H9 (cell line): ENCODE measurements around the gene PEMT. TPM values are rescaled to one million over a fixed set of nuclear protein-coding genes. Genes with fewer than 3 reads are reported as not detected.
A peak's percentile ranks its signal among the peaks of the same experiment; 100 is the strongest.

Experiments
- DNase-seq: peaks from one replicate; pipeline ENCODE4 v3.0.0-alpha.2; 2017
- H2AFZ ChIP-seq: one replicate; pipeline ENCODE4 v1.6.1; 2013; ENCODE audit warnings: mild to moderate bottlenecking, low read length, control low read depth, moderate library complexity
- H2AK5ac ChIP-seq: 2 replicates; pipeline ENCODE4 v1.6.1; 2013; ENCODE audit warnings: low read length, control low read depth, mixed read lengths; ENCODE audit not compliant: insufficient read length
- H2BK120ac ChIP-seq: one replicate; pipeline ENCODE4 v1.6.1; 2013; ENCODE audit warnings: low read depth, mild to moderate bottlenecking, low read length, control low read depth, inconsistent platforms; ENCODE audit not compliant: poor library complexity, severe bottlenecking
- H2BK12ac ChIP-seq: 2 replicates; pipeline ENCODE4 v1.6.1; 2013; ENCODE audit warnings: low read length, control low read depth, mixed read lengths, low read depth; ENCODE audit not compliant: insufficient read length
- H2BK15ac ChIP-seq: 2 replicates; pipeline ENCODE4 v1.6.1; 2013; ENCODE audit warnings: low read depth, low read length, control low read depth
- H2BK20ac ChIP-seq: one replicate; pipeline ENCODE4 v1.6.1; 2013; ENCODE audit warnings: low read depth, mild to moderate bottlenecking, low read length, control low read depth, inconsistent platforms; ENCODE audit not compliant: poor library complexity, severe bottlenecking
- H2BK5ac ChIP-seq: 2 replicates; pipeline ENCODE4 v1.6.1; 2013; ENCODE audit warnings: low read length, control low read depth, mixed read lengths; ENCODE audit not compliant: insufficient read length
- H3K14ac ChIP-seq: 2 replicates; pipeline ENCODE4 v1.6.1; 2013; ENCODE audit warnings: low read length, control low read depth; ENCODE audit not compliant: insufficient read depth
- H3K18ac ChIP-seq: 2 replicates; pipeline ENCODE4 v1.6.1; 2013; ENCODE audit warnings: low read depth, mild to moderate bottlenecking, mixed read lengths, low read length, control low read depth; ENCODE audit not compliant: insufficient read length
- H3K23ac ChIP-seq: 2 replicates; pipeline ENCODE4 v1.6.1; 2013; ENCODE audit warnings: low read length, control low read depth, mixed read lengths, low read depth; ENCODE audit not compliant: insufficient read length
- H3K23me2 ChIP-seq: 2 replicates; pipeline ENCODE4 v1.6.1; 2013; ENCODE audit warnings: low read depth, mild to moderate bottlenecking, mixed read lengths, low read length, control low read depth; ENCODE audit not compliant: insufficient read length, poor library complexity, severe bottlenecking
- H3K27ac ChIP-seq: 2 replicates; pipeline ENCODE4 v1.5.1; 2013; ENCODE audit warnings: low read length, control low read depth, mixed read lengths, low read depth; ENCODE audit not compliant: insufficient read length
- H3K27me3 ChIP-seq: 2 replicates; pipeline ENCODE4 v1.6.1; 2013; ENCODE audit warnings: low read length, control low read depth, inconsistent platforms; ENCODE audit not compliant: insufficient read depth
- H3K4ac ChIP-seq: 2 replicates; pipeline ENCODE4 v1.6.1; 2013; ENCODE audit warnings: low read depth, mild to moderate bottlenecking, control low read depth, inconsistent platforms, low read length, moderate library complexity
- H3K4me1 ChIP-seq: 2 replicates; pipeline ENCODE4 v1.6.1; 2013; ENCODE audit warnings: low read length, control low read depth, inconsistent platforms; ENCODE audit not compliant: insufficient read depth
- H3K4me2 ChIP-seq: 2 replicates; pipeline ENCODE4 v1.6.1; 2013; ENCODE audit warnings: low read length, control low read depth, mixed read lengths; ENCODE audit not compliant: insufficient read length, insufficient read depth
- H3K56ac ChIP-seq: 2 replicates; pipeline ENCODE4 v1.6.1; 2013; ENCODE audit warnings: low read depth, mild to moderate bottlenecking, mixed read lengths, low read length, control low read depth; ENCODE audit not compliant: insufficient read length
- H3K79me1 ChIP-seq: 2 replicates; pipeline ENCODE4 v1.6.1; 2013; ENCODE audit warnings: low read depth, mild to moderate bottlenecking, moderate library complexity, low read length, control low read depth, inconsistent platforms; ENCODE audit not compliant: insufficient read depth, poor library complexity, severe bottlenecking
- H3K79me2 ChIP-seq: 2 replicates; pipeline ENCODE4 v1.6.1; 2013; ENCODE audit warnings: low read length, control low read depth, inconsistent platforms; ENCODE audit not compliant: insufficient read depth
- H3K9ac ChIP-seq: 2 replicates; pipeline ENCODE4 v1.6.1; 2013; ENCODE audit warnings: low read length, control low read depth, mixed read lengths; ENCODE audit not compliant: insufficient read length; ENCODE audit errors: extremely low read depth
- H3K9me3 ChIP-seq: one replicate; pipeline ENCODE4 v1.6.1; 2013; ENCODE audit warnings: low read depth, low read length, inconsistent platforms; ENCODE audit not compliant: control insufficient read depth
- H3T11ph ChIP-seq: one replicate; pipeline ENCODE4 v1.6.1; 2013; ENCODE audit warnings: mild to moderate bottlenecking, low read length, control low read depth, inconsistent platforms
- H4K20me1 ChIP-seq: one replicate; pipeline ENCODE4 v1.6.1; 2013; ENCODE audit not compliant: control insufficient read depth, insufficient read length, insufficient read depth
- H4K5ac ChIP-seq: 2 replicates; pipeline ENCODE4 v1.6.1; 2013; ENCODE audit warnings: low read depth, mild to moderate bottlenecking, mixed read lengths, low read length, control low read depth; ENCODE audit not compliant: insufficient read length
- H4K8ac ChIP-seq: replicated peaks from 2 replicates; pipeline ENCODE4 v1.6.1; 2013; ENCODE audit warnings: low read length, control low read depth, mixed read lengths, low read depth; ENCODE audit not compliant: insufficient read length
- H4K91ac ChIP-seq: 2 replicates; pipeline ENCODE4 v1.6.1; 2013; ENCODE audit warnings: low read depth, mild to moderate bottlenecking, moderate library complexity, mixed read lengths, low read length, control low read depth; ENCODE audit not compliant: insufficient read length
- H3K27ac Mint-ChIP-seq, 3 experiments: 2 replicates in 2 of 3; 3 replicates in 1 of 3; pipeline ENCODE4 v1.8.0; 2020 to 2021; ENCODE audit warnings: mixed read lengths in 3 of 3, mild to moderate bottlenecking in 1 of 3, moderate library complexity in 1 of 3
- H3K27me3 Mint-ChIP-seq: 2 replicates; pipeline ENCODE4 v1.8.0; 2021; ENCODE audit warnings: low read depth, mild to moderate bottlenecking, moderate library complexity, mixed read lengths
- H3K36me3 Mint-ChIP-seq, 3 experiments: 2 replicates in 2 of 3; 3 replicates in 1 of 3; pipeline ENCODE4 v1.8.0; 2020 to 2021; ENCODE audit warnings: low read depth in 3 of 3, mixed read lengths in 3 of 3; ENCODE audit not compliant: insufficient read depth in 1 of 3
- H3K4me1 Mint-ChIP-seq, 2 experiments: 2 replicates each; pipeline ENCODE4 v1.8.0; 2020; ENCODE audit warnings: mixed read lengths in 2 of 2
- H3K4me3 Mint-ChIP-seq, 2 experiments: 2 replicates in 1 of 2; 3 replicates in 1 of 2; pipeline ENCODE4 v1.8.0; 2020 to 2021; ENCODE audit warnings: mild to moderate bottlenecking in 2 of 2, mixed read lengths in 2 of 2, moderate library complexity in 1 of 2
- H3K9me3 Mint-ChIP-seq, 2 experiments: 2 replicates in 1 of 2; 3 replicates in 1 of 2; pipeline ENCODE4 v1.8.0; 2020; ENCODE audit warnings: mild to moderate bottlenecking in 2 of 2, mixed read lengths in 2 of 2, moderate library complexity in 1 of 2
- WGBS: extraction: QIAGEN DNeasy Blood & Tissue Kit; methylation state at CpG from one replicate; pipeline ENCODE4 v1.1.7; 2013; ENCODE audit warnings: missing lambda C conversion rate, low lambda C conversion rate, mixed read lengths; ENCODE audit not compliant: insufficient read length; ENCODE audit errors: extremely low coverage; 5-methylcytosine and 5-hydroxymethylcytosine counted together
- total RNA-seq: library from RNA; stranded (reverse); gene quantifications from 2 replicates; pipeline ENCODE4 v1.2.1, GENCODE V29; 2021
- TF ChIP-seq, protein P1 (sequence below): fragments of 200-600 bp; sonication (generic); conservative IDR thresholded peaks from 3 replicates; pipeline ENCODE4 v1.8.0; 2021; ENCODE audit warnings: antibody characterized with exemption, mild to moderate bottlenecking

The PEMT gene
- total RNA-seq, 1 experiment from 2014 or later: 63.2 TPM

DNA sequence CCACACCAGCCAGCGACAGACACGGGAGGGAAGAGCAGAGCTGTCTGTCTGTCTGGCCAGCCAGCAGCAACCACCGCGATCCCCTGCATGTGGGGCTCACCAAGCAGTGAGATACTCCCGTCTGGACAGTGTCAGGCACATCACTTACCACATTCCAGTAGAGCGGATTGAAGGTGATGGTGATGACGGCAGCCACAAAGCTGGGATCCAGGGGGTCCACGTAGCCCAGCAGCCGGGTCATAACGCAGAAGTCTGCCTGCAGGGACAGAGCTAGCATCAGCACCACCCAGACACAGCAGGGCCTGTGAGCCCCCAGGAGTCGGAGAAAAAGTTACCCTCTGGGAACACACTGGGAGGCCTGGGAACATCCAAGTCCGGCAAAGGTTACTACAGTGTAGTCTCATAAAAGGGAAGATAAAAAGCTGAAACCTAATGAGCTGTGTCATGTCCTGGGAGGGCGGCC lies 14.7 kb downstream of the PEMT start:
- no peak overlapping the region for H2BK120ac ChIP-seq
- no peak overlapping the region for H3K4me3 Mint-ChIP-seq
- no peak overlapping the region for H2AFZ ChIP-seq
- H3K36me3 Mint-ChIP-seq: peaks cover 0 to 17% (median 14%) of the 10 kb centered on the region in 3 experiments; a peak in 4 of 7 replicates
- H2BK5ac ChIP-seq: no peak overlapping the region
- no peak overlapping the region for H2BK15ac ChIP-seq
- no peak overlapping the region for H3T11ph ChIP-seq
- H3K56ac ChIP-seq: no peak overlapping the region
- no peak overlapping the region for H2BK20ac ChIP-seq
- H3K4me1 ChIP-seq: no peaks in the 10 kb centered on the region
- H3K79me2 ChIP-seq: no peaks in the 10 kb centered on the region
- no peak overlapping the region for H4K5ac ChIP-seq
- H3K27me3 Mint-ChIP-seq: no peaks in the 10 kb centered on the region
- no peaks in the 10 kb centered on the region for H4K20me1 ChIP-seq
- peaks cover 11 to 14% of the 10 kb centered on the region in 2 experiments for H3K4me1 Mint-ChIP-seq
- TF ChIP-seq, protein P1, sequence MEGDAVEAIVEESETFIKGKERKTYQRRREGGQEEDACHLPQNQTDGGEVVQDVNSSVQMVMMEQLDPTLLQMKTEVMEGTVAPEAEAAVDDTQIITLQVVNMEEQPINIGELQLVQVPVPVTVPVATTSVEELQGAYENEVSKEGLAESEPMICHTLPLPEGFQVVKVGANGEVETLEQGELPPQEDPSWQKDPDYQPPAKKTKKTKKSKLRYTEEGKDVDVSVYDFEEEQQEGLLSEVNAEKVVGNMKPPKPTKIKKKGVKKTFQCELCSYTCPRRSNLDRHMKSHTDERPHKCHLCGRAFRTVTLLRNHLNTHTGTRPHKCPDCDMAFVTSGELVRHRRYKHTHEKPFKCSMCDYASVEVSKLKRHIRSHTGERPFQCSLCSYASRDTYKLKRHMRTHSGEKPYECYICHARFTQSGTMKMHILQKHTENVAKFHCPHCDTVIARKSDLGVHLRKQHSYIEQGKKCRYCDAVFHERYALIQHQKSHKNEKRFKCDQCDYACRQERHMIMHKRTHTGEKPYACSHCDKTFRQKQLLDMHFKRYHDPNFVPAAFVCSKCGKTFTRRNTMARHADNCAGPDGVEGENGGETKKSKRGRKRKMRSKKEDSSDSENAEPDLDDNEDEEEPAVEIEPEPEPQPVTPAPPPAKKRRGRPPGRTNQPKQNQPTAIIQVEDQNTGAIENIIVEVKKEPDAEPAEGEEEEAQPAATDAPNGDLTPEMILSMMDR: no peak
- H4K8ac ChIP-seq: no peak overlapping the region
- no peak overlapping the region for H3K27ac ChIP-seq
- H3K18ac ChIP-seq: no peak overlapping the region
- H2BK12ac ChIP-seq: no peak overlapping the region
- no peak overlapping the region for H3K23ac ChIP-seq
- no peak overlapping the region for H3K4ac ChIP-seq
- H3K79me1 ChIP-seq: no peaks in the 10 kb centered on the region
- H3K27me3 ChIP-seq: no peaks in the 10 kb centered on the region
- no peak overlapping the region for H3K14ac ChIP-seq
- peak overlapping the region in 2 of 3 experiments; percentile 40 to 68; a peak in 4 of 7 replicates for H3K27ac Mint-ChIP-seq
- H3K9me3 Mint-ChIP-seq: no peaks in the 10 kb centered on the region; a peak in 1 of 5 replicates
- no peak for DNase-seq
- H2AK5ac ChIP-seq: no peak overlapping the region
- no CpG with 5 or more reads among the region's 13 CpGs for WGBS
- no peaks in the 10 kb centered on the region for H3K23me2 ChIP-seq
- no peak overlapping the region for H4K91ac ChIP-seq
- H3K9ac ChIP-seq: no peak overlapping the region
- H3K9me3 ChIP-seq: no peaks in the 10 kb centered on the region
- H3K4me2 ChIP-seq: no peak overlapping the region
